Ishikawa (cell line): ENCODE measurements around the gene KCNH4.

Experiments
- CEBPB ChIP-seq: IDR thresholded peaks from 2 replicates; pipeline ENCODE4 v1.6.1; 2012
- CREB1 ChIP-seq: IDR thresholded peaks from 2 replicates; pipeline ENCODE4 v1.6.1; 2012; ENCODE audit warnings: low read depth
- EGR1 ChIP-seq: IDR thresholded peaks from 2 replicates; pipeline ENCODE4 v1.6.1; 2012
- EP300 ChIP-seq: IDR thresholded peaks from 2 replicates; pipeline ENCODE4 v1.6.1; 2012; ENCODE audit warnings: borderline replicate concordance
- FOXM1 ChIP-seq: IDR thresholded peaks from 2 replicates; pipeline ENCODE4 v1.6.1; 2012; ENCODE audit warnings: low read depth, borderline replicate concordance
- NFIC ChIP-seq: IDR thresholded peaks from 2 replicates; pipeline ENCODE4 v1.6.1; 2012
- RAD21 ChIP-seq: IDR thresholded peaks from 2 replicates; pipeline ENCODE4 v1.6.1; 2012; ENCODE audit warnings: low read depth
- TAF1 ChIP-seq: IDR thresholded peaks from 2 replicates; pipeline ENCODE4 v1.6.1; 2012; ENCODE audit warnings: low read depth, mild to moderate bottlenecking
- TCF12 ChIP-seq: IDR thresholded peaks from 2 replicates; pipeline ENCODE4 v1.6.1; 2012; ENCODE audit warnings: low read depth
- TEAD4 ChIP-seq: IDR thresholded peaks from 2 replicates; pipeline ENCODE4 v1.6.1; 2012
- YY1 ChIP-seq: IDR thresholded peaks from 2 replicates; pipeline ENCODE4 v1.6.1; 2012; ENCODE audit warnings: low read depth
- ZBTB7A ChIP-seq: IDR thresholded peaks from 2 replicates; pipeline ENCODE4 v1.6.1; 2012; ENCODE audit warnings: low read depth
- TF ChIP-seq, protein P1 (sequence below): IDR thresholded peaks from 2 replicates; pipeline ENCODE4 v1.6.1; 2012; ENCODE audit warnings: low read depth, mild to moderate bottlenecking
- TF ChIP-seq, protein P2 (sequence below): IDR thresholded peaks from 2 replicates; pipeline ENCODE4 v1.6.1; 2012
- TF ChIP-seq, protein P3 (sequence below): IDR thresholded peaks from 2 replicates; pipeline ENCODE4 v1.6.1; 2012

Gene KCNH4

DNA sequence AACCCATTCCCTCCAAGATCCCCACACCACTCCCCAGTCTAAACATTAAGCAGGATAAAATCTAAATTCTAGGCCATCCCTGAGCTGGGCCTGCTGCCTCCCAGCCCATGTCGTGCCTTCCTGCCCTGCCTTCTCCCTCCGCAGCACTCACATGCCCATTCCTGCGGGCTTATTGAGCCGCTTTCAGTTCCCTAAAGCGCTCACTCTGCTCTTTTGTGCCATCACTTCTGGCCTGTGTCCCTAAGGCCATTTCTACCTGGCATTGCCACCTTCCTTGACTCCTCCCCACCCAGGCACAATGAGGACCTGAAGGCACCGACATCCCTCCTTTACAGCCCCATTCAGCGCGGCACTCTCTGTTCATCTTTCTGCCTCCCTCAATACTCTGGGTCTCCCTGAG is 13.1 kb downstream of the KCNH4 start:
- TF ChIP-seq, protein P1, sequence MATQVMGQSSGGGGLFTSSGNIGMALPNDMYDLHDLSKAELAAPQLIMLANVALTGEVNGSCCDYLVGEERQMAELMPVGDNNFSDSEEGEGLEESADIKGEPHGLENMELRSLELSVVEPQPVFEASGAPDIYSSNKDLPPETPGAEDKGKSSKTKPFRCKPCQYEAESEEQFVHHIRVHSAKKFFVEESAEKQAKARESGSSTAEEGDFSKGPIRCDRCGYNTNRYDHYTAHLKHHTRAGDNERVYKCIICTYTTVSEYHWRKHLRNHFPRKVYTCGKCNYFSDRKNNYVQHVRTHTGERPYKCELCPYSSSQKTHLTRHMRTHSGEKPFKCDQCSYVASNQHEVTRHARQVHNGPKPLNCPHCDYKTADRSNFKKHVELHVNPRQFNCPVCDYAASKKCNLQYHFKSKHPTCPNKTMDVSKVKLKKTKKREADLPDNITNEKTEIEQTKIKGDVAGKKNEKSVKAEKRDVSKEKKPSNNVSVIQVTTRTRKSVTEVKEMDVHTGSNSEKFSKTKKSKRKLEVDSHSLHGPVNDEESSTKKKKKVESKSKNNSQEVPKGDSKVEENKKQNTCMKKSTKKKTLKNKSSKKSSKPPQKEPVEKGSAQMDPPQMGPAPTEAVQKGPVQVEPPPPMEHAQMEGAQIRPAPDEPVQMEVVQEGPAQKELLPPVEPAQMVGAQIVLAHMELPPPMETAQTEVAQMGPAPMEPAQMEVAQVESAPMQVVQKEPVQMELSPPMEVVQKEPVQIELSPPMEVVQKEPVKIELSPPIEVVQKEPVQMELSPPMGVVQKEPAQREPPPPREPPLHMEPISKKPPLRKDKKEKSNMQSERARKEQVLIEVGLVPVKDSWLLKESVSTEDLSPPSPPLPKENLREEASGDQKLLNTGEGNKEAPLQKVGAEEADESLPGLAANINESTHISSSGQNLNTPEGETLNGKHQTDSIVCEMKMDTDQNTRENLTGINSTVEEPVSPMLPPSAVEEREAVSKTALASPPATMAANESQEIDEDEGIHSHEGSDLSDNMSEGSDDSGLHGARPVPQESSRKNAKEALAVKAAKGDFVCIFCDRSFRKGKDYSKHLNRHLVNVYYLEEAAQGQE: no peak

DNA sequence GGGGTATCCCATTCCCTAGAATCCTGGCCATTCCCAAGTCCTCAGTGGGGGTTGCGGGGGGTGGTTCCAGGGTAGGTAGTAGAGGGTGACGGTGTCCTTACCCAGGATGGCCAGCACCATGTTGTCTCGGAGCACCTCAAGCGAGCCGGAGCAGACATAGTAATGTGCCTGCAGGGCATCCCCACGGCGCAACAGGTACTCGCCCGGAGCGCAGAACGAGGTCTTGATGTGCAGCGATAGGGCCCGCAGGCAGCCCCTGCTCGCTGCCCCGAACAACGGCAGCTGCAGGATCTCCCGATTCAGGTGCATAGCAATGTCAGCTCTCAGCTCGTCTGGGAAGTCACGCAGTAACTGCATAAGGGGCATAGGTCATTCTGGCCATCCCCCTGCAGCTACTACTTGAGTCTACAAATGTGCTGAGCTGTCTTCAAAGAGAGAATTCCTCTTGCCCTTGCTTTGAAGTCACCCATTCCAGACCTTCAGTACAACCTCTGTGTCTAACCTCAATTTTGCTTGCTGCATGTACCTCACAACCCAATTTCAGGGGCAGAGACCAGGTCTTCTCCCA is 14.7 kb downstream of the KCNH4 start:
- TF ChIP-seq FOXM1: no peak
- no peak for TF ChIP-seq ZBTB7A
- no peak for TF ChIP-seq NFIC
- no peak for TF ChIP-seq CEBPB
- TF ChIP-seq, protein P1: no peak
- TF ChIP-seq, protein P2, sequence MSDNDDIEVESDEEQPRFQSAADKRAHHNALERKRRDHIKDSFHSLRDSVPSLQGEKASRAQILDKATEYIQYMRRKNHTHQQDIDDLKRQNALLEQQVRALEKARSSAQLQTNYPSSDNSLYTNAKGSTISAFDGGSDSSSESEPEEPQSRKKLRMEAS: no peak
- TF ChIP-seq TAF1: no peak
- TF ChIP-seq CREB1: no peak
- no peak for TF ChIP-seq EGR1
- no peak for TF ChIP-seq YY1
- TF ChIP-seq EP300: no peak
- no peak for TF ChIP-seq RAD21
- TF ChIP-seq, protein P3, sequence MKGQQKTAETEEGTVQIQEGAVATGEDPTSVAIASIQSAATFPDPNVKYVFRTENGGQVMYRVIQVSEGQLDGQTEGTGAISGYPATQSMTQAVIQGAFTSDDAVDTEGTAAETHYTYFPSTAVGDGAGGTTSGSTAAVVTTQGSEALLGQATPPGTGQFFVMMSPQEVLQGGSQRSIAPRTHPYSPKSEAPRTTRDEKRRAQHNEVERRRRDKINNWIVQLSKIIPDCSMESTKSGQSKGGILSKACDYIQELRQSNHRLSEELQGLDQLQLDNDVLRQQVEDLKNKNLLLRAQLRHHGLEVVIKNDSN: no peak
- no peak for TF ChIP-seq TCF12
- no peak for TF ChIP-seq TEAD4

DNA sequence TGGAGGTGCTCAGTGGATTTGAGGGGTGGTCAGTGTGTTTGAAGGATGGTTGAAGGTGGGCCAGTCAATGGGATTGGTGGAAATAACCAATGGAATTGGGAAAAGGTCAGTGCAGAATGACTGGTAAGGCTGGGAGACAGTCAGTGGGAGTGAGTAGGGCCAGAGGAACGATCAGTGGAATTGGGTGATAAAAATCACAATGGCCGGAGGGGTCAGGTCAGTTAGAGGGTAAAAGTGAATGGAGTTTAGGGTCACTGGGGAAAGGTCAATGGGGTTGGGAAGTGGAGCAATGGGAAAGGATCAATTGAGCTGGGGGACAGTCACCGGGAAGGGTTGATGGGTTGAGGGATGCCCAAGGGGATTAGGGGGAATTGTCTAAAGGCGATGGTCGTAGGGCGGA is 15.2 kb downstream of the KCNH4 start:
- TF ChIP-seq CEBPB (no peak), FOXM1 (no peak), TEAD4 (no peak), TAF1 (no peak), NFIC (no peak), ZBTB7A (no peak), YY1 (no peak), TCF12 (no peak), EGR1 (no peak), CREB1 (no peak), EP300 (no peak), RAD21 (no peak)
- TF ChIP-seq, protein P1: no peak
- TF ChIP-seq, protein P3: no peak
- TF ChIP-seq, protein P2: no peak

DNA sequence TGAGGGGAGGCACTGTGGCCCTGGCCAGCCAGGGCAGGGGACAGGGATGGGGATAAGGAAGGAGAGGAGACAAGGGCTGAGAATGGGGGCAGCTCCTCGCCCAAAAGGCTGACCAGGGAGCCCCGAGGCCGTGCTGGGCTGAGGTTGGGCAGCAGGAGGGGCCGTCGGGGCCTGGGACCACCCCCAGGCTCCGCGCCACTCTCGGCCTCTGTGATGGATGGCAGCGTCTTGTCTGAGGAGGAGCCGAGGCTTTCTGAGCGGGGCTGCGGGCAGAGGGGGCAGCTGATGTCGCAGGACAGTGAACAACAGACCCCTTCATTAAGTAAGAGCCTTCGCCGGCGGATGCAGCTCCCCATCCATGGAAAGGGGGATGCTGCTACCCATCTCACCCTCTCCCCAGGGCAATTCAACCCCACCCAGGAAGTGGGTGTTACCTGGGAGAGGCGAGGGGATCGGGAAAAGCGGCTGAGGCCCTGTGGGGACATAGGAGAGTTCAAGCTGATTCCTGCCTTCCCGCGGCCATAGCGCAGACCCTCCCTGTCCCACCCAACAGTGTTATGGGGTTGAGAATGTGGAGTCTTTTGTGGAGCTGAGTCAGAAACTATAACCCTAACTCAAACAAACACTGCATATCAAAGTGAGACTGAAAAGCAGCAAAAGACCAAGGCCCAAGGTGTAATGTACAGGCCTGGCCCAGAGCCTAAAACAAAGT is 17.1 kb downstream of the KCNH4 start:
- TF ChIP-seq EGR1 (no peak), NFIC (no peak), CEBPB (no peak), FOXM1 (no peak), RAD21 (no peak), EP300 (no peak), YY1 (no peak), TCF12 (no peak)
- TF ChIP-seq, protein P2: no peak
- TF ChIP-seq, protein P3: no peak
